KMS-11 (cell line): ENCODE data around the gene KCNQ1.

Experiments
- H2AFZ ChIP-seq: fragments of 200-600 bp; sonication (generic); 2 replicates; pipeline ENCODE4 v1.6.1; 2016; ENCODE audit warnings: antibody characterized with exemption, mixed run types, low read depth
- H3K27ac ChIP-seq: fragments of 200-600 bp; sonication (generic); 2 replicates; pipeline ENCODE4 v1.6.1; 2016; ENCODE audit warnings: mild to moderate bottlenecking, mixed run types
- H3K27me3 ChIP-seq: fragments of 200-600 bp; sonication (generic); 2 replicates; pipeline ENCODE4 v1.6.1; 2017; ENCODE audit warnings: mild to moderate bottlenecking, low read depth, mixed run types, moderate library complexity; ENCODE audit not compliant: insufficient read depth
- H3K36me3 ChIP-seq: fragments of 200-600 bp; sonication (generic); 2 replicates; pipeline ENCODE4 v1.6.1; 2017; ENCODE audit warnings: mild to moderate bottlenecking, mixed run types; ENCODE audit not compliant: insufficient read depth
- H3K4me1 ChIP-seq: fragments of 200-600 bp; sonication (generic); 2 replicates; pipeline ENCODE4 v1.6.1; 2016; ENCODE audit warnings: mild to moderate bottlenecking, low read depth, mixed run types; ENCODE audit not compliant: poor library complexity, severe bottlenecking
- H3K4me2 ChIP-seq: fragments of 200-600 bp; sonication (generic); 2 replicates; pipeline ENCODE4 v1.7.0; 2016; ENCODE audit warnings: mild to moderate bottlenecking, mixed run types
- H3K4me3 ChIP-seq: fragments of 200-600 bp; sonication (generic); IDR thresholded peaks from 2 replicates; pipeline ENCODE4 v1.6.1; 2017; ENCODE audit warnings: low read depth, low read length, mixed read lengths; ENCODE audit not compliant: insufficient read depth
- H3K79me2 ChIP-seq: fragments of 200-600 bp; sonication (generic); 2 replicates; pipeline ENCODE4 v1.6.1; 2016; ENCODE audit warnings: low read depth, mixed run types; ENCODE audit not compliant: insufficient read depth
- H3K9ac ChIP-seq: fragments of 200-600 bp; sonication (generic); 2 replicates; pipeline ENCODE4 v1.6.1; 2016; ENCODE audit warnings: mild to moderate bottlenecking, mixed run types
- H4K20me1 ChIP-seq: fragments of 200-600 bp; sonication (generic); 2 replicates; pipeline ENCODE4 v1.6.1; 2016; ENCODE audit warnings: mild to moderate bottlenecking, mixed run types; ENCODE audit not compliant: insufficient read depth
- CTCF ChIP-seq: fragments of 200-600 bp; sonication (generic); conservative IDR thresholded peaks from 2 replicates; pipeline ENCODE4 v1.6.1; 2017; ENCODE audit warnings: low read depth, mild to moderate bottlenecking, antibody characterized with exemption, low read length, moderate library complexity, mixed read lengths

Gene KCNQ1

GRCh38 chr11:2779499-2779980, 334.7 kb downstream of the KCNQ1 start:
- Histone ChIP-seq H3K27ac (peak overlapping the region; percentile 99), H4K20me1 (no peaks in the 10 kb centered on the region), H3K4me2 (peak overlapping the region; percentile 99), H3K79me2 (peaks cover 13% of the 10 kb centered on the region; the same call in 1 of the 2 replicates), H3K36me3 (no peaks in the 10 kb centered on the region), H3K27me3 (no peaks in the 10 kb centered on the region), H3K9ac (peak overlapping the region; percentile 86), H3K4me1 (peaks cover 79% of the 10 kb centered on the region), H2AFZ (no peak overlapping the region), H3K4me3 (no peak overlapping the region)
- no peak for TF ChIP-seq CTCF

GRCh38 chr11:2779981-2780849, 335.4 kb downstream of the KCNQ1 start:
- Histone ChIP-seq H3K27ac (peak overlapping the region; percentile 99), H3K4me2 (no peak overlapping the region), H3K4me3 (no peak overlapping the region)

GRCh38 chr11:2780850-2781407, 336.1 kb downstream of the KCNQ1 start:
- H3K4me2 ChIP-seq = no peak overlapping the region
- H3K79me2 ChIP-seq = peaks cover 10% of the 10 kb centered on the region; the same call in 1 of the 2 replicates
- peaks cover 65% of the 10 kb centered on the region for H3K4me1 ChIP-seq
- TF ChIP-seq CTCF = no peak
- H4K20me1 ChIP-seq = no peaks in the 10 kb centered on the region
- H3K4me3 ChIP-seq = no peak overlapping the region
- H3K9ac ChIP-seq = no peak overlapping the region
- H3K27me3 ChIP-seq = no peaks in the 10 kb centered on the region
- no peak overlapping the region for H3K27ac ChIP-seq
- no peaks in the 10 kb centered on the region for H3K36me3 ChIP-seq
- no peak overlapping the region for H2AFZ ChIP-seq

More at GRCh38 chr11:2779981-2780849, 335.4 kb downstream of the KCNQ1 start:
- Histone ChIP-seq H3K4me1 (peaks cover 72% of the 10 kb centered on the region), H3K27me3 (no peaks in the 10 kb centered on the region), H4K20me1 (no peaks in the 10 kb centered on the region), H3K36me3 (no peaks in the 10 kb centered on the region), H2AFZ (no peak overlapping the region), H3K9ac (no peak overlapping the region; the same call in 1 of the 2 replicates), H3K79me2 (peaks cover 13% of the 10 kb centered on the region; the same call in 1 of the 2 replicates)
- no peak for TF ChIP-seq CTCF

GRCh38 chr11:2781408-2782274, 336.8 kb downstream of the KCNQ1 start:
- no peak for TF ChIP-seq CTCF
- Histone ChIP-seq H3K4me2 (no peak overlapping the region), H2AFZ (no peak overlapping the region), H3K36me3 (no peaks in the 10 kb centered on the region), H3K27ac (no peak overlapping the region), H3K9ac (no peak overlapping the region), H3K4me1 (peaks cover 58% of the 10 kb centered on the region), H4K20me1 (no peaks in the 10 kb centered on the region), H3K79me2 (peaks cover 3% of the 10 kb centered on the region; the same call in 1 of the 2 replicates), H3K4me3 (no peak overlapping the region), H3K27me3 (no peaks in the 10 kb centered on the region)
